Measurements from ENCODE around the gene PHKG2.

GRCh38 chr16:30773826-30774225 lies 25.6 kb downstream of the PHKG2 start:
- no peak for TF ChIP-seq CTCF (IDR thresholded peaks at IDR 0.05; ENCODE audit: insufficient read depth, low read length, poor library complexity, severe bottlenecking)
- TF ChIP-seq EZH2phosphoT487 (conservative IDR thresholded peaks at IDR 0.05; ENCODE audit: low read length), result no peak

Measured in SU-DHL-6 (cell line).